Esophagus muscularis mucosa (tissue), 4 donors: Measurements from ENCODE around the gene LTF. TPM values are rescaled to one million over a fixed set of nuclear protein-coding genes. Genes with fewer than 3 reads are reported as not detected.

Experiments
- DNase-seq: peaks from one replicate; pipeline ENCODE4 v3.0.0-alpha.2; 2017; ENCODE audit errors: extremely low spot score
- H3K27ac ChIP-seq, 4 donors: fragments of 200-600 bp; sonication (generic); replicated peaks in 1 of 4; 1 replicate in 3 of 4; 2 replicates in 1 of 4; pipeline ENCODE4 v1.5.1; 2016 to 2019; ENCODE audit warnings: mild to moderate bottlenecking in 1 of 4
- H3K27me3 ChIP-seq, 4 donors: fragments of 200-600 bp; sonication (generic); one replicate each; pipeline versions ENCODE4 v1.5.1 to v1.6.0; 2016 to 2019
- H3K36me3 ChIP-seq, 4 donors: fragments of 200-600 bp; sonication (generic); one replicate each; pipeline ENCODE4 v1.5.1; 2016 to 2019
- H3K4me1 ChIP-seq, 4 donors: fragments of 200-600 bp; sonication (generic); one replicate each; pipeline ENCODE4 v1.5.1; 2016 to 2019
- H3K4me3 ChIP-seq, 4 donors: fragments of 200-600 bp; sonication (generic); 1 replicate in 2 of 4; 2 replicates in 2 of 4; pipeline ENCODE4 v1.5.1; 2016 to 2019; ENCODE audit warnings: mild to moderate bottlenecking in 4 of 4, moderate library complexity in 1 of 4
- H3K9me3 ChIP-seq, 4 donors: fragments of 200-600 bp; sonication (generic); 1 replicate in 3 of 4; 2 replicates in 1 of 4; pipeline ENCODE4 v1.5.1; 2016 to 2019
- CTCF ChIP-seq, 3 experiments: fragments of 200-600 bp in 2 of 3; fragments of 450-650 bp in 1 of 3; sonication (generic) in 2 of 3; IDR thresholded peaks; one replicate each; pipeline ENCODE4 v1.5.1; 2017 to 2019; ENCODE audit warnings: antibody characterized with exemption in 3 of 3, mild to moderate bottlenecking in 2 of 3, moderate library complexity in 1 of 3
- EP300 ChIP-seq: sonication (generic); formaldehyde crosslinking; IDR thresholded peaks from one replicate; pipeline ENCODE4 v1.6.1; 2017; ENCODE audit warnings: antibody characterized with exemption
- POLR2A ChIP-seq: fragments of 450-650 bp; IDR thresholded peaks from one replicate; pipeline ENCODE4 v1.6.1; 2017; ENCODE audit warnings: antibody characterized with exemption, moderate library complexity, mild to moderate bottlenecking, low read depth
- POLR2AphosphoS5 ChIP-seq, 2 donors: sonication (generic); formaldehyde crosslinking; IDR thresholded peaks; one replicate each; pipeline ENCODE4 v1.6.1; 2017; ENCODE audit warnings: antibody characterized with exemption in 2 of 2
- WGBS: methylation state at CpG from one replicate; pipeline ENCODE4 v1.1.5; 2018; 5-methylcytosine and 5-hydroxymethylcytosine counted together
- intact Hi-C: fragments of 100-400 bp; cut with DNase I; formaldehyde crosslinking; loops from one replicate; pipeline ENCODE4 v1.15.1; 2023
- total RNA-seq, 4 donors: library from RNA; depleted of rRNA; stranded (reverse); fragments of >200 nt; gene quantifications; one replicate each; pipeline versions ENCODE4 v1.1.0 to v1.2.1, GENCODE V29; 2016

The LTF gene
- total RNA-seq, 4 donors from 2014 or later = 0.45 to 1.7 (median 0.87) TPM

- H3K4me3 ChIP-seq = no peak overlapping the region
- H3K27me3 ChIP-seq = peaks cover 0 to 34% (median 4%) of the 10 kb centered on the region in 4 donors
- 81% methylated on average over 3 of the region's 3 CpGs for WGBS
- peaks cover 9 to 13% (median 12%) of the 10 kb centered on the region in 4 donors for H3K4me1 ChIP-seq
- H3K9me3 ChIP-seq = no peaks in the 10 kb centered on the region
- H3K27ac ChIP-seq = no peak overlapping the region
- DNase-seq = no peak
- peaks cover 0 to 17% (median 0%) of the 10 kb centered on the region in 4 donors for H3K36me3 ChIP-seq
- no peak for TF ChIP-seq CTCF (IDR thresholded peaks at IDR 0.05)
- no peak for TF ChIP-seq POLR2AphosphoS5 (IDR thresholded peaks at IDR 0.05)
- no peak for TF ChIP-seq POLR2A
- TF ChIP-seq EP300 = no peak
- intact Hi-C loops = no loop called here
Observed at GRCh38 chr3:46460051-46460450, 4.7 kb downstream of the LTF start.

DNA sequence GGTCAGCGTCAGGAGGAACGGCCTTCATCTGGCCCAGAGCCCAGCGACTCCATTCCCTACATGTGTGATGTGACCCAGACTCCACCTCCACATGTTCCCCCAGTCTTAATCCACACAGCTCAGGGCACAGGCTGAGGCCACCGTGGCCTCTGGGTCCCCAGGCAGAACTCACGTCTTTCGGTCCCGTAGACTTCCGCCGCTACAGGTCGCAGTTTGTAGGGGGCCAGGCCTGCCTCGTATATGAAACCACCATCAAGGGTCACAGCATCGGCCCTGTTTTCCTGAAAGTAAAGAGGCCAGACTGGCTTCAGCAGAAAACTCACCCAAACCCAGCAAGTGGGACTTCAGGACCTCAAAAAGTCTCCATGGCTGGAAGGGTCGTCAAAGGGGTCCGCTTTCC lies 8.6 kb downstream of the LTF start:
- H3K4me3 ChIP-seq = no peak overlapping the region
- intact Hi-C loops = no loop called here
- H3K36me3 ChIP-seq = peaks cover 0 to 26% (median 0%) of the 10 kb centered on the region in 4 donors
- H3K27me3 ChIP-seq = no peaks in the 10 kb centered on the region
- no peaks in the 10 kb centered on the region for H3K9me3 ChIP-seq
- TF ChIP-seq POLR2A (no peak), CTCF (IDR thresholded peaks at IDR 0.05) (no peak), EP300 (no peak), POLR2AphosphoS5 (IDR thresholded peaks at IDR 0.05) (no peak)
- no peak overlapping the region for H3K27ac ChIP-seq
- no peaks in the 10 kb centered on the region for H3K4me1 ChIP-seq
- no peak for DNase-seq
- WGBS = 90% methylated on average over 14 of the region's 14 CpGs

DNA sequence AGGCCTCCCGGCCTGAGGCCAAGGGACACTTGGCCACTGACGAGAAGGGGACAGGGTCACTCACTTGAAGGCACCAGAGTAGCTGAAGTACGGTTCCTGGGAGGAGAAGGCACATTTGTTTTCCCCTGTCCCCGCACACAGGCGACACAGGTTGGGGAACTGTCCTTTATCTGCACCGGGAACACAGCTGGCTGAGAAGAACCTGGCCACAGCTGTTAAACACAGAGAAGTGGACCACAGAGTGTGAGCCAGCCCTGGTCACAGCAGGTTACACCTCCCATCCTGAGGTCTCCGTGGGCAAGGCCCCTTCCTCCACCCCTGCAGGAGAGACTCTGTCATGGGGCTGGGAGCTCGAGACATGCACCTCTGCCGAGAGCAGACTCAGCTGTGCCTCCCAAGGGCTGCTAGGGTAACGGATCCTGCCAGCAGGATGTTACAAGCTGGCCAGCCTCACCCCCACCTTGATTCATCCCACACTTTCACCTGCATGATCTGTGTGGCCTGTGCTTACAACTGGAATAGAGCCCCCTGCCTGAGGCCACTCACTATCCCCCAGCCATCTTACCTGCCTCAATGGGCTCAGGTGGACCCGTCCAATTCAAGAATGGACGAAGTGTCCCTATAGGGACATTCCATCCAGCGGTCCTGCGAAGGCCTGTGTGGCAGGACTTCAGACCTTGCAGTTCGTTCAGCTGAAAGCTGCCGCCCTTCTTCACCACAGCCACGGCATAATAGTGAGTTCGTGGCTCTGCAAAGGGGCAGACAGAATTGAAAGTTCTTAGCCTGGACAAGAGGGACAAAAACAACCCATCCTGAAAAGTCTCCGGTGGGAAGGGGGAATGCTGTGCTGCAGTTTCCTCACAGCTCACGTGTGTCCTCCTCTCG lies 9.2 kb downstream of the LTF start:
- DNase-seq = no peak
- 81% methylated on average over 20 of the region's 21 CpGs for WGBS

GRCh38 chr3:46454606-46455005 lies 10.1 kb downstream of the LTF start:
- Histone ChIP-seq H3K9me3 (no peaks in the 10 kb centered on the region), H3K27ac (no peak overlapping the region), H3K27me3 (peaks cover 0 to 12% (median 0%) of the 10 kb centered on the region in 4 donors), H3K4me1 (no peaks in the 10 kb centered on the region), H3K36me3 (peaks cover 0 to 31% (median 0%) of the 10 kb centered on the region in 4 donors), H3K4me3 (no peak overlapping the region)
- 100% methylated on average over 3 of the region's 7 CpGs for WGBS
- TF ChIP-seq CTCF (IDR thresholded peaks at IDR 0.05) (no peak), EP300 (no peak), POLR2AphosphoS5 (IDR thresholded peaks at IDR 0.05) (no peak), POLR2A (no peak)
- intact Hi-C loops = no loop called here
- no peak for DNase-seq

More for the DNA sequence above, 9.2 kb downstream of the LTF start:
- Histone ChIP-seq H3K36me3 (peaks cover 0 to 26% (median 0%) of the 10 kb centered on the region in 4 donors), H3K4me3 (no peak overlapping the region), H3K27me3 (peaks cover 0 to 3% (median 0%) of the 10 kb centered on the region in 4 donors), H3K4me1 (no peaks in the 10 kb centered on the region), H3K9me3 (no peaks in the 10 kb centered on the region), H3K27ac (no peak overlapping the region)
- no peak for TF ChIP-seq POLR2A
- no peak for TF ChIP-seq CTCF (IDR thresholded peaks at IDR 0.05)
- no peak for TF ChIP-seq EP300
- TF ChIP-seq POLR2AphosphoS5 (IDR thresholded peaks at IDR 0.05) = no peak
- intact Hi-C loops = no loop called here
